HG02678 (cell line): Measurements from ENCODE around the gene BICD1.

Experiments
- ATAC-seq: cut with Tn5 transposase; IDR thresholded peaks from one replicate; pipeline ENCODE4 v1.9.1; 2021; ENCODE audit warnings: mild to moderate bottlenecking, moderate library complexity; ENCODE audit not compliant: unreplicated experiment

BICD1 gene

DNA sequence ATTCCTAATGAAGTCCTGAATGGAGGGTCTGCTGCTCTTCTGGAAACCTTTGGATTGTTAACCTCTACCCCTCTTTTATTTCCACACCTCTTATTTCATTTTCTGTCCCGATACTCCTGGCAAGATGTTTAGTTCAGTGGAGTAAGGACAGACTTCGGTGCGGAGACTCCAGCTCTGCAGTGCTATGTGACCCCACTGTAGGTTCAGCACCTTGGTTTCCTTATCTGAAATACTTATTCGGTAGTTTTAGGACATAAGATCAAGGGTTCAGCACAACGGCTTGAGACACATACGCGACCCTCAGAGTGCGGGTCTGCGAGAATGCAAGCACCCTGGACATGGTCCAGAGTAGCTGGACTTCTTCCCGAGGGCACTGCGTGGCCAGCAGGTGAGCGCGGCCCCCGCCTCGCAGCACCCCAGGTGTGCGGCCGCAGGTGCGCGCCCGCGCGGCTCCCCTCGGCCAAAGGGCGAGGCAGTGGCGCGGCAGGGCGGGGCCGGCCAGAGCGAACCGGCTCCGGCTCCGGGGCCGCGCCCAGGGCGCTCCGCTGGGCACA lies 292.2 kb downstream of the BICD1 start:
- no peak for ATAC-seq

DNA sequence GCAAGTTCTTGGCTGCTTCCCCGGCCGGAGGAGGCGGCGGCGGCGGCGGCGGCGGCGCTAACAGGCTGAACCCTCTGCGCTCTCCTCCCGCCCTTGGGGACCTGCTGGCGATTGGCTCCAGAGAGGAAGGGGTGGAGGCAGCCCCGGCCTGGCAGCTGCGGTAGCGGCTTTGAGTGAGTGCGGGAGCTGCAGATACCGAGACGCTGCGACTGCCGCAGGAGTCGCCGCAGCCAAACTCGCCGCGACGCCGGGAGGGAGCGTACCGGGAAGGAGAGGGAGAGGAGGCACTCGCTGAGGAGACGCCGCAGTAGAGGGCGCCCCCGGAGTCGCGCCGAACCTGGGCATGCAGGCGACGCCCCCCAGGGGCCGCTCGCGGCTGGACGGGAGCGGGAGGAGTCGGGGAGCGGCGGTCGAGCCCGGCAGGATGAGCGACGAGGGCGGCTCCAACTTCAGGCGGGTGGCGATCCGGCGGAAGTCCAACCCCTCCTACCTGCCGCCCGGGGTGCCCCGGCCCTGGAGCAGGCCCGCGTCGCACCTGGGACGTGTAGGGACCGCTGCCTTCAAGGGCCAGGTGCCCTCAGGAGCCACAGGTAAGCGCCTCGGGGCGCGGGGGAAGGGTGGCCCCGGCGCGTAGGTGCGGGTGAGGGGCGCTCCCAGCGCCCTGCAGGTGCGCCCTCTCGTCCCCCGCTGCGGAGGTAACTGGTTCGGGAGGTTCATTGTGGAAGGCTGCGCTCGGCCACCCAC lies 292.9 kb downstream of the BICD1 start, which contains the start of gene FGD4:
TSS of gene FGD4 (plus strand) at position 189 of the 744 bp plus-strand sequence.
- ATAC-seq = peak; percentile 94

- no peak for ATAC-seq
These were observed 293.5 kb downstream of the BICD1 start for GRCh38 chr12:32400114-32400672.

DNA sequence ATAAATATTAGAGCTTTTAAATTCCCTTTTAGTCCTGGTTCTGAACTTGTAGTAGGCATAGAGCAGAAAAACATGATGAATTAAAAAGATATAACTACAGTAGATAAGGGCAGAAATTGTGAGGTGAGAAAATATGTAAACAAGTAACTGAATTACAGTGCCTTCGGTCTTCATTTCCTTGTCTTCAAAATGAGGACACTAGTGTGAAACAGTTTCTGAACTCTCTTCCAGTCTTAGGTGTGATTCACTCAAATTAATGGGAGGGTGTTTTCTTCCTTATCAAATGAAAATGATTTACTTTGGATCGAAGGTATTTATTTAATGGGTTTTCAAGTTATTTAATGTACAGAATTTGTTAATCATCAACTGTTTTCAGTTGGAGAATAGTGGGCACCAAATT lies 294.2 kb downstream of the BICD1 start:
- ATAC-seq = no peak

- ATAC-seq = no peak
These were observed 295.5 kb downstream of the BICD1 start for GRCh38 chr12:32402170-32402569.

DNA sequence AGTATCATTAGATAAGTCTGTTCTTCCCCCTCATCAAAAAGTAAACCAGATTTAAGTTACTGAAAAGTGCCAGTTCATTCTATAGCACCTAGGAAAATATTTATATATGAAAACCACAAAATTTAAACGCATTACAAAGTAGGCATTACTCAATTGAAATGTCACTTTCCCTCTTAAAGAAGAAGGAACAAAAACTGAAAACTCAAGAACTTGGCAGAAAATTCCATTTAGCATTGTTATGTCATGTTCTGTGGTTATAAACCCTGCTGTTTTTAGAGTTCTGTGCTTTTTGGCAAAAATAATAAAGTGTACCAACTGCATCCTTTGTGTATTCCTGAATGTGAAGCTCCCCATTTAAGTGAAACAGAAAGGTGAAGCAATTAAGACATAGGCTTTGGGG lies 296.3 kb downstream of the BICD1 start:
- ATAC-seq = no peak

DNA sequence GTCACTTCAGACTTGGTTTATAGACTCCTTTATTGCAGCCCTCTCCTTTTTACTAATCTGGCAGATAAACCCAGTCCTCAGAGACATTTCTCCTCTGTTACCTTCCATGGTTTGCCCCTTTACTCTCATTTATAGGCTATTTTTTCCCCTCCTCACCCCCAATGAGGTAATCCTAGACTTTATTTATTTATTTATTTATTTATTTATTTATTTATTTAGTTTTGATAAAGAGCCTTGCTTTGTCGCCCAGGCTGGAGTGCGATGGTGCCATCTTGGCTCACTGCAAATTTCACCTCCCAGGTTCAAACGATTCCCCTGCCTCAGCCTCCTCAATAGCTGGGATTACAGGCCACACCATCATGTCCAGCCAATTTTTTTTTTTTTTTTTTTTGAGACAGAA lies 301.1 kb downstream of the BICD1 start:
- no peak for ATAC-seq

GRCh38 chr12:32413412-32413811 lies 306.8 kb downstream of the BICD1 start:
- ATAC-seq = no peak

GRCh38 chr12:32418221-32418620 lies 311.6 kb downstream of the BICD1 start:
- no peak for ATAC-seq

- no peak for ATAC-seq
These were observed 312.4 kb downstream of the BICD1 start for GRCh38 chr12:32418903-32419519.

DNA sequence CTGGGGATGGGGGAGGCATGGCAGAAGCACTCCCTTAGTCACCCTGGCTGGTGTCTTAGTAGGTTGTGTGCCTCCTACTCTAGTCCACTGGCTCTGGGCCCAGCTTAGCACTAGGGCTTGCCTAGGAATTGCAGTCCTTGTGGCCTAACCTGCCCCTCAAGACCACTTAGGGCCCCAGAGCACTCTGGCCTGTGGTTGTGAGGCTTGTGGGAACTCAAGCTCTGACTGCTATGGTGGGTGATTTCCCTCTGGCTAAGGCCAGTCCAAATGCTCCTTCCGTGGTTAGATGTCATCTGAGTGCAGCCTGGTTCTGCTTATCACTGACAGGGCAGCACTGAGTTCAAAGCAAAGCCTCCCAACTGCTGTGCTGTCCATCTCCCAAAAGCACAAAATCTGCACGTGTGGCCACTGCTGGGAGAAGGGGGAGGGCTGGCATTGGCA lies 312.9 kb downstream of the BICD1 start:
- no peak for ATAC-seq

DNA sequence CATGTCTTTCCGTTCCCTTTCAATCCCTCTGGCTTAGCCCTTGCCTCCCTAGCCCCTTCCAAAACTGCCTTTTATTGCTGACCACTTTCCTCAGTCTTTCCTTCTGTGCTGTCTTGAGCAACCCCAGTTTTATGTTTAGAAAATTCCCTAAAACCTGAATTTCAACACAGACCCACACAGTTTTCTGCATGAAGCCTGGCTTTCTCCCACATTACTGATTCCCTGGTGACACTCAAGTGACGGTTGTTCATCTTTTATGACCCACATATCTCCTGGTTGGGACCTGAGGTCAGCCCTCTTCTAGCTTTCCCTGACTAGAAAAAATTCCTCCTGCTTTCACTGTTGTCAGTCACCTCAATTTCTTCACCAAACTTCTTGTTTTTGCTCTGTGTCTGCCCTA lies 313.7 kb downstream of the BICD1 start:
- ATAC-seq = no peak

- no peak for ATAC-seq
These were observed 316.9 kb downstream of the BICD1 start for GRCh38 chr12:32423559-32423958.

GRCh38 chr12:32431025-32431424 lies 324.4 kb downstream of the BICD1 start:
- no peak for ATAC-seq
